Fibroblast of the aortic adventitia (primary cell): ENCODE results near the gene MMP1. TPM values are rescaled to one million over a fixed set of nuclear protein-coding genes. Genes with fewer than 3 reads are reported as not detected.

ENCODE experiments used
- DNase-seq: peaks from one replicate; pipeline ENCODE4 v3.0.0-alpha.2; 2010; ENCODE audit warnings: low read depth
- H3K4me3 ChIP-seq: 2 replicates; pipeline ENCODE4 v1.5.1; 2011; ENCODE audit warnings: low read depth, mild to moderate bottlenecking, control low read depth, low read length, moderate library complexity
- CTCF ChIP-seq: IDR thresholded peaks from 2 replicates; pipeline ENCODE4 v1.5.1; 2011; ENCODE audit warnings: mild to moderate bottlenecking, low read length, control low read depth, inconsistent platforms; ENCODE audit not compliant: insufficient read depth
- total RNA-seq: library from RNA; depleted of rRNA; stranded (reverse); fragments of >200 nt; gene quantifications from 2 replicates; pipeline ENCODE4 v1.2.3, GENCODE V29; 2012; ENCODE audit warnings: low replicate concordance

Gene MMP1
- total RNA-seq, 1 donor: 3,834 TPM

GRCh38 chr11:102837156-102837555, 39.2 kb upstream of the MMP1 start:
- peak; percentile 65 for DNase-seq
- no peak for TF ChIP-seq CTCF

GRCh38 chr11:102836290-102836875, 38.4 kb upstream of the MMP1 start:
- no peak for TF ChIP-seq CTCF

More at GRCh38 chr11:102837156-102837555, 39.2 kb upstream of the MMP1 start:
- H3K4me3 ChIP-seq: no peak overlapping the region

GRCh38 chr11:102833731-102834130, 35.8 kb upstream of the MMP1 start:
- no peak for DNase-seq
- no peak overlapping the region for H3K4me3 ChIP-seq
- TF ChIP-seq CTCF: no peak

More at GRCh38 chr11:102836290-102836875, 38.4 kb upstream of the MMP1 start:
- DNase-seq: peak; percentile 90
- no peak overlapping the region for H3K4me3 ChIP-seq

- no peak for TF ChIP-seq CTCF
- DNase-seq: no peak
- no peak overlapping the region for H3K4me3 ChIP-seq
Measured at GRCh38 chr11:102832612-102833011, 34.7 kb upstream of the MMP1 start.

GRCh38 chr11:102831489-102832440, 33.8 kb upstream of the MMP1 start:
- peak; percentile 55 for DNase-seq
- peak overlapping the region; percentile 41 for H3K4me3 ChIP-seq
- TF ChIP-seq CTCF: peak; percentile 62

GRCh38 chr11:102831128-102831488, 33.1 kb upstream of the MMP1 start:
- H3K4me3 ChIP-seq: no peak overlapping the region
- TF ChIP-seq CTCF: no peak
- DNase-seq: no peak
